Adrenal gland (tissue), 12 donors: ENCODE measurements around the gene AGBL1. TPM values are rescaled to one million over a fixed set of nuclear protein-coding genes. Genes with fewer than 3 reads are reported as not detected.

Experiments used
- DNase-seq, 7 donors: peaks; one replicate each; pipeline ENCODE4 v3.0.0-alpha.2; 2019 to 2020
- H3K27ac ChIP-seq, 5 donors: fragments of 200-600 bp; sonication (generic) in 4 of 5; 1 replicate in 3 of 5; 2 replicates in 2 of 5; pipeline versions ENCODE4 v1.5.1 to v1.8.0; 2016 to 2020; ENCODE audit warnings: mild to moderate bottlenecking in 1 of 5
- H3K27me3 ChIP-seq: fragments of 200-600 bp; 2 replicates; pipeline ENCODE4 v1.8.0; 2021
- H3K36me3 ChIP-seq, 2 donors: fragments of 200-600 bp; replicated peaks in 1 of 2; 1 replicate in 1 of 2; 2 replicates in 1 of 2; pipeline versions ENCODE4 v1.5.1 to v1.8.0; 2018 to 2022
- H3K4me1 ChIP-seq, 2 donors: fragments of 200-600 bp; replicated peaks in 1 of 2; 1 replicate in 1 of 2; 2 replicates in 1 of 2; pipeline versions ENCODE4 v1.5.1 to v1.8.0; 2018 to 2021
- H3K4me3 ChIP-seq, 4 donors: fragments of 200-600 bp; sonication (generic) in 3 of 4; one replicate each; pipeline ENCODE4 v1.5.1; 2016 to 2018
- H3K9me3 ChIP-seq, 3 donors: fragments of 200-600 bp; sonication (generic) in 1 of 3; replicated peaks in 1 of 3; 1 replicate in 2 of 3; 2 replicates in 1 of 3; pipeline versions ENCODE4 v1.5.1 to v1.8.0; 2016 to 2021
- POLR2A ChIP-seq, 2 donors: fragments of 450-650 bp; IDR thresholded peaks; one replicate each; pipeline ENCODE4 v1.6.1; 2017; ENCODE audit warnings: antibody characterized with exemption in 2 of 2, mild to moderate bottlenecking in 2 of 2, moderate library complexity in 1 of 2
- WGBS, 4 donors: extraction: QIAGEN DNeasy Blood & Tissue Kit in 2 of 4; methylation state at CpG; one replicate each; pipeline versions ENCODE4 v1.1.5 to v1.1.7; 2013 to 2017; 5-methylcytosine and 5-hydroxymethylcytosine counted together
- intact Hi-C, 2 donors: fragments of 100-400 bp; cut with DNase I; formaldehyde crosslinking; loops; one replicate each; pipeline versions ENCODE4 v1.14.1 to v1.15.0; 2022 to 2023
- polyA plus RNA-seq, 3 donors: library from polyadenylated mRNA; stranded (reverse); fragments of 200-250 nt in 2 of 3; fragments of 350-450 nt in 1 of 3; fragmentation: Illumina TruSeq in 1 of 3; extraction: RNeasy Lipid Tissue Mini Kit (QIAGEN cat#74804) in 1 of 3; gene quantifications; one replicate each; pipeline ENCODE4 v1.2.3, GENCODE V29; 2013 to 2014
- total RNA-seq, 9 donors: library from RNA; depleted of rRNA in 4 of 9; stranded (reverse); fragments of >200 nt in 4 of 9; fragments of 120-200 nt in 1 of 9; fragmentation: NEBNext Ultra II Directional in 1 of 9; extraction: Animal tissue kit (Norgen Biotek cat#: 25700) in 1 of 9; gene quantifications; one replicate each; pipeline versions ENCODE4 v1.1.0 to v1.2.4, GENCODE V29; 2013 to 2023
- TF ChIP-seq, protein P1 (sequence below), 6 experiments: fragments of 450-650 bp in 4 of 6; fragments of 200-600 bp in 2 of 6; sonication (generic) in 1 of 6; IDR thresholded peaks; 1 replicate in 5 of 6; 2 replicates in 1 of 6; pipeline versions ENCODE4 v1.5.1 to v1.8.0; 2016 to 2021; ENCODE audit warnings: antibody characterized with exemption in 6 of 6, mild to moderate bottlenecking in 2 of 6, moderate library complexity in 1 of 6
- donor health status: healthy with polysubstance abuse.
- donor health status: Bipolar disorder and iron deficiency.
- donor health status: DM: yes; HTN: yes; CAD: no.
- donor health status: DM: no; HTN: no; CAD: no.
- donor health status: DM: no; HTN: no; CAD: no.
- donor health status: DM: yes; HTN: yes; CAD: no.

Gene AGBL1
- total and polyA plus RNA-seq, 12 donors = 0.04 to 0.07 (median 0.06) TPM; not detected in 9

- H3K36me3 ChIP-seq = no peaks in the 10 kb centered on the region
- intact Hi-C loops = no loop called here
These were observed 488.7 kb downstream of the AGBL1 start for GRCh38 chr15:86568378-86568777.

DNA sequence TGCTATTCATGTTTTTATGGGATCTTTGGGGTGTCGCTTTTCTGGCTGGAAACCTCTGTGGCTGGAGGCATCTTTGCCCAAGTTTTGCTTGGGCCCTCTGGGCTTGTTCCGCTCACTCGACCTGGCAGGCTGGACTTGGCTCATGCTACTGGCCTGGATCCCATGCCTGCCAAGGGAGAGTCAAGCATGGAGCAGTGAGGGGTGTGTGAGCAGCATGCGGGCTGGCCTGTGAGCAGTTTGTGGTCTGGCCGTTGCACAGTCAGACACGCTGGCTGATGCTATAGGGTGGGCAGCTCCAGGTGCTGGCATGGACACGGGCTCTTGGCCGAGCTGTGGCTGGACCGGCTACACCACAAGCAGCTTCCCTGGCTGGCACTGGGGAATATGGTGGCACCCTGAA is 491.1 kb downstream of the AGBL1 start:
- H3K36me3 ChIP-seq = no peaks in the 10 kb centered on the region
- no peak overlapping the region for H3K4me3 ChIP-seq
- intact Hi-C loops = no loop called here
- no peaks in the 10 kb centered on the region for H3K4me1 ChIP-seq
- TF ChIP-seq POLR2A (IDR thresholded peaks at IDR 0.05) = no peak
- TF ChIP-seq, protein P1, sequence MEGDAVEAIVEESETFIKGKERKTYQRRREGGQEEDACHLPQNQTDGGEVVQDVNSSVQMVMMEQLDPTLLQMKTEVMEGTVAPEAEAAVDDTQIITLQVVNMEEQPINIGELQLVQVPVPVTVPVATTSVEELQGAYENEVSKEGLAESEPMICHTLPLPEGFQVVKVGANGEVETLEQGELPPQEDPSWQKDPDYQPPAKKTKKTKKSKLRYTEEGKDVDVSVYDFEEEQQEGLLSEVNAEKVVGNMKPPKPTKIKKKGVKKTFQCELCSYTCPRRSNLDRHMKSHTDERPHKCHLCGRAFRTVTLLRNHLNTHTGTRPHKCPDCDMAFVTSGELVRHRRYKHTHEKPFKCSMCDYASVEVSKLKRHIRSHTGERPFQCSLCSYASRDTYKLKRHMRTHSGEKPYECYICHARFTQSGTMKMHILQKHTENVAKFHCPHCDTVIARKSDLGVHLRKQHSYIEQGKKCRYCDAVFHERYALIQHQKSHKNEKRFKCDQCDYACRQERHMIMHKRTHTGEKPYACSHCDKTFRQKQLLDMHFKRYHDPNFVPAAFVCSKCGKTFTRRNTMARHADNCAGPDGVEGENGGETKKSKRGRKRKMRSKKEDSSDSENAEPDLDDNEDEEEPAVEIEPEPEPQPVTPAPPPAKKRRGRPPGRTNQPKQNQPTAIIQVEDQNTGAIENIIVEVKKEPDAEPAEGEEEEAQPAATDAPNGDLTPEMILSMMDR (IDR thresholded peaks at IDR 0.05) = no peak
- H3K27me3 ChIP-seq = no peaks in the 10 kb centered on the region
- H3K9me3 ChIP-seq = no peaks in the 10 kb centered on the region
- DNase-seq = no peak
- WGBS, 4 donors = 82 to 87% (median 85%) methylated on average over 3 to 9 of the region's 9 CpGs
- H3K27ac ChIP-seq = no peak overlapping the region

More at GRCh38 chr15:86568378-86568777, 488.7 kb downstream of the AGBL1 start:
- no peaks in the 10 kb centered on the region for H3K27me3 ChIP-seq
- no peaks in the 10 kb centered on the region for H3K4me1 ChIP-seq
- no peaks in the 10 kb centered on the region for H3K9me3 ChIP-seq
- TF ChIP-seq POLR2A (IDR thresholded peaks at IDR 0.05) = no peak
- TF ChIP-seq, protein P1 (IDR thresholded peaks at IDR 0.05) = no peak
- H3K27ac ChIP-seq = no peak overlapping the region
- DNase-seq = no peak
- H3K4me3 ChIP-seq = no peak overlapping the region

- intact Hi-C loops = no loop called here
- WGBS, 4 donors = 78 to 97% (median 85%) methylated on average over 4 to 11 of the region's 11 CpGs
- no peaks in the 10 kb centered on the region for H3K36me3 ChIP-seq
- no peak overlapping the region for H3K4me3 ChIP-seq
- no peak for DNase-seq
- H3K27me3 ChIP-seq = no peaks in the 10 kb centered on the region
- no peaks in the 10 kb centered on the region for H3K4me1 ChIP-seq
- H3K27ac ChIP-seq = no peak overlapping the region
- no peak for TF ChIP-seq POLR2A (IDR thresholded peaks at IDR 0.05)
- TF ChIP-seq, protein P1 (IDR thresholded peaks at IDR 0.05) = no peak
- no peaks in the 10 kb centered on the region for H3K9me3 ChIP-seq
These were observed 492.2 kb downstream of the AGBL1 start for GRCh38 chr15:86571873-86572272.

GRCh38 chr15:86572368-86572841 is 492.7 kb downstream of the AGBL1 start:
- no peak for DNase-seq
- H3K27ac ChIP-seq = no peak overlapping the region
- TF ChIP-seq, protein P1 (IDR thresholded peaks at IDR 0.05) = no peak
- no peak for TF ChIP-seq POLR2A (IDR thresholded peaks at IDR 0.05)
- no peaks in the 10 kb centered on the region for H3K9me3 ChIP-seq
- 76 to 95% (median 89%) methylated on average over 8 to 21 of the region's 21 CpGs for WGBS, 4 donors
- intact Hi-C loops = no loop called here
- H3K4me1 ChIP-seq = no peaks in the 10 kb centered on the region
- no peak overlapping the region for H3K4me3 ChIP-seq
- no peaks in the 10 kb centered on the region for H3K36me3 ChIP-seq
- no peaks in the 10 kb centered on the region for H3K27me3 ChIP-seq
